GM21825 (cell line): Measurements from ENCODE around the gene DTD1.

Source experiments
- ATAC-seq: cut with Tn5 transposase; IDR thresholded peaks from one replicate; pipeline ENCODE4 v1.9.1; 2021; ENCODE audit warnings: mild to moderate bottlenecking, moderate library complexity; ENCODE audit not compliant: unreplicated experiment

DTD1 gene

GRCh38 chr20:18701969-18702368, 114.1 kb downstream of the DTD1 start:
- ATAC-seq: no peak

GRCh38 chr20:18702736-18703135, 114.9 kb downstream of the DTD1 start:
- no peak for ATAC-seq

GRCh38 chr20:18705490-18705889, 117.6 kb downstream of the DTD1 start:
- ATAC-seq: no peak

- ATAC-seq: no peak
Observed at GRCh38 chr20:18705910-18706309, 118.1 kb downstream of the DTD1 start.

GRCh38 chr20:18712131-18712530, 124.3 kb downstream of the DTD1 start:
- no peak for ATAC-seq

- no peak for ATAC-seq
Observed at GRCh38 chr20:18712882-18713281, 125.0 kb downstream of the DTD1 start.

- ATAC-seq: no peak
Observed at GRCh38 chr20:18715564-18715963, 127.7 kb downstream of the DTD1 start.

- no peak for ATAC-seq
Observed at GRCh38 chr20:18717062-18717461, 129.2 kb downstream of the DTD1 start.

- no peak for ATAC-seq
Observed at GRCh38 chr20:18718129-18718528, 130.3 kb downstream of the DTD1 start.

- ATAC-seq: no peak
Observed at GRCh38 chr20:18719426-18719825, 131.6 kb downstream of the DTD1 start.

- ATAC-seq: no peak
Observed at GRCh38 chr20:18721551-18722115, 133.8 kb downstream of the DTD1 start.

GRCh38 chr20:18722371-18722770, 134.5 kb downstream of the DTD1 start:
- no peak for ATAC-seq

- no peak for ATAC-seq
Observed at GRCh38 chr20:18724077-18724476, 136.2 kb downstream of the DTD1 start.

- no peak for ATAC-seq
Observed at GRCh38 chr20:18724788-18725464, 137.1 kb downstream of the DTD1 start.

- ATAC-seq: no peak
Observed at GRCh38 chr20:18727032-18727508, 139.2 kb downstream of the DTD1 start.

- peak; percentile 95 for ATAC-seq
Observed at GRCh38 chr20:18728165-18728869, 140.5 kb downstream of the DTD1 start.

- peak; percentile 32 for ATAC-seq
Observed at GRCh38 chr20:18728870-18729224, 141.0 kb downstream of the DTD1 start.

GRCh38 chr20:18729231-18729825, 141.5 kb downstream of the DTD1 start:
- no peak for ATAC-seq

- ATAC-seq: no peak
Observed at GRCh38 chr20:18731940-18732339, 144.1 kb downstream of the DTD1 start.

- no peak for ATAC-seq
Observed at GRCh38 chr20:18734525-18735189, 146.8 kb downstream of the DTD1 start.

- ATAC-seq: no peak
Observed at GRCh38 chr20:18737140-18737539, 149.3 kb downstream of the DTD1 start.
